ENCODE results near the gene RAVER2.
"Not testable (repeated sequence)": the region's sequence is repeated elsewhere in the genome, so short reads cannot be mapped to it uniquely, and the experiment has no call there.

RAVER2 gene

GRCh38 chr1:64801851-64802523, 57.1 kb downstream of the RAVER2 start:
- Mint-ChIP-seq H3K9me3 (no peaks in the 10 kb centered on the region), H3K27ac (no peak overlapping the region), H3K27me3 (no peaks in the 10 kb centered on the region), H3K36me3 (ENCODE audit: insufficient read depth) (peaks cover 3% of the 10 kb centered on the region), H3K4me1 (ENCODE audit: low read depth in 2 of 2) (no peaks in the 10 kb centered on the region), H3K4me3 (no peak overlapping the region)
- DNase-seq: no peak
- ATAC-seq (replicated peaks): no peak

GRCh38 chr1:64809309-64809708, 64.4 kb downstream of the RAVER2 start:
- no peaks in the 10 kb centered on the region for H3K4me1 Mint-ChIP-seq (ENCODE audit: low read depth in 2 of 2)
- no peak overlapping the region for H3K4me3 Mint-ChIP-seq
- H3K36me3 Mint-ChIP-seq (ENCODE audit: insufficient read depth): peaks cover 3% of the 10 kb centered on the region
- H3K27me3 Mint-ChIP-seq: no peaks in the 10 kb centered on the region
- no peak for ATAC-seq (replicated peaks)
- no peak for DNase-seq
- H3K9me3 Mint-ChIP-seq: no peaks in the 10 kb centered on the region
- no peak overlapping the region for H3K27ac Mint-ChIP-seq

- H3K4me3 Mint-ChIP-seq: no peak overlapping the region
- ATAC-seq (replicated peaks): no peak
Observed at GRCh38 chr1:64810001-64810400, 65.1 kb downstream of the RAVER2 start.

GRCh38 chr1:64811131-64811530, 66.3 kb downstream of the RAVER2 start:
- H3K27ac Mint-ChIP-seq: no peak overlapping the region
- DNase-seq (no peak), ATAC-seq (replicated peaks) (no peak)
- no peaks in the 10 kb centered on the region for H3K4me1 Mint-ChIP-seq (ENCODE audit: low read depth in 2 of 2)
- no peaks in the 10 kb centered on the region for H3K9me3 Mint-ChIP-seq
- H3K36me3 Mint-ChIP-seq (ENCODE audit: insufficient read depth): no peaks in the 10 kb centered on the region
- no peaks in the 10 kb centered on the region for H3K27me3 Mint-ChIP-seq
- no peak overlapping the region for H3K4me3 Mint-ChIP-seq

More at GRCh38 chr1:64810001-64810400, 65.1 kb downstream of the RAVER2 start:
- DNase-seq: no peak
- Mint-ChIP-seq H3K27ac (no peak overlapping the region), H3K9me3 (no peaks in the 10 kb centered on the region), H3K27me3 (no peaks in the 10 kb centered on the region), H3K4me1 (ENCODE audit: low read depth in 2 of 2) (no peaks in the 10 kb centered on the region), H3K36me3 (ENCODE audit: insufficient read depth) (no peaks in the 10 kb centered on the region)

- Mint-ChIP-seq H3K4me3 (no peak overlapping the region), H3K9me3 (no peaks in the 10 kb centered on the region), H3K4me1 (ENCODE audit: low read depth in 2 of 2) (no peaks in the 10 kb centered on the region), H3K27me3 (no peaks in the 10 kb centered on the region), H3K27ac (no peak overlapping the region), H3K36me3 (ENCODE audit: insufficient read depth) (no peaks in the 10 kb centered on the region)
- ATAC-seq (replicated peaks): no peak
- no peak for DNase-seq
Observed at GRCh38 chr1:64814427-64814826, 69.6 kb downstream of the RAVER2 start.

- H3K9me3 Mint-ChIP-seq: not testable (repeated sequence)
Observed at GRCh38 chr1:64817364-64817763, 72.5 kb downstream of the RAVER2 start.

GRCh38 chr1:64820572-64820971, 75.7 kb downstream of the RAVER2 start:
- not testable (repeated sequence) for H3K36me3 Mint-ChIP-seq (ENCODE audit: insufficient read depth); H3K4me3 Mint-ChIP-seq; H3K27ac Mint-ChIP-seq; ATAC-seq (replicated peaks); H3K4me1 Mint-ChIP-seq (ENCODE audit: low read depth in 2 of 2); H3K9me3 Mint-ChIP-seq; H3K27me3 Mint-ChIP-seq; DNase-seq

More at GRCh38 chr1:64817364-64817763, 72.5 kb downstream of the RAVER2 start:
- H3K36me3 Mint-ChIP-seq (ENCODE audit: insufficient read depth); DNase-seq; H3K27me3 Mint-ChIP-seq; H3K4me3 Mint-ChIP-seq; ATAC-seq (replicated peaks); H3K27ac Mint-ChIP-seq; H3K4me1 Mint-ChIP-seq (ENCODE audit: low read depth in 2 of 2): not testable (repeated sequence)

GRCh38 chr1:64822621-64823020, 77.7 kb downstream of the RAVER2 start:
- Mint-ChIP-seq H3K4me3 (no peak overlapping the region), H3K27me3 (no peaks in the 10 kb centered on the region), H3K9me3 (no peaks in the 10 kb centered on the region), H3K27ac (no peak overlapping the region), H3K4me1 (ENCODE audit: low read depth in 2 of 2) (peaks cover 18 to 19% of the 10 kb centered on the region in 2 donors), H3K36me3 (ENCODE audit: insufficient read depth) (peaks cover 6% of the 10 kb centered on the region)
- no peak for ATAC-seq (replicated peaks)
- DNase-seq: no peak

- H3K27ac Mint-ChIP-seq: peak overlapping the region; percentile 67 to 68
- DNase-seq (peak; percentile 55 to 67 (median 58)), ATAC-seq (replicated peaks) (peak; percentile 47)
- H3K9me3 Mint-ChIP-seq: no peaks in the 10 kb centered on the region
- peaks cover 25 to 30% of the 10 kb centered on the region in 2 donors for H3K4me1 Mint-ChIP-seq (ENCODE audit: low read depth in 2 of 2)
- no peaks in the 10 kb centered on the region for H3K27me3 Mint-ChIP-seq
- peak overlapping the region in 1 of 2 donors; percentile 37 for H3K4me3 Mint-ChIP-seq
- H3K36me3 Mint-ChIP-seq (ENCODE audit: insufficient read depth): peaks cover 11% of the 10 kb centered on the region
Observed at GRCh38 chr1:64823691-64824476, 79.0 kb downstream of the RAVER2 start.

GRCh38 chr1:64826991-64827390, 82.1 kb downstream of the RAVER2 start:
- Mint-ChIP-seq H3K27me3 (no peaks in the 10 kb centered on the region), H3K4me3 (peak overlapping the region; percentile 57 to 74), H3K27ac (peak overlapping the region; percentile 87 to 95), H3K9me3 (no peaks in the 10 kb centered on the region), H3K4me1 (ENCODE audit: low read depth in 2 of 2) (peaks cover 30 to 36% of the 10 kb centered on the region in 2 donors), H3K36me3 (ENCODE audit: insufficient read depth) (peaks cover 13% of the 10 kb centered on the region)
- peak in 2 of 3 experiments; percentile 8 to 15 for DNase-seq
- peak; percentile 94 for ATAC-seq (replicated peaks)

GRCh38 chr1:64828829-64829228, 84.0 kb downstream of the RAVER2 start:
- H3K9me3 Mint-ChIP-seq: no peaks in the 10 kb centered on the region
- no peak for DNase-seq
- no peak for ATAC-seq (replicated peaks)
- peaks cover 30 to 36% of the 10 kb centered on the region in 2 donors for H3K4me1 Mint-ChIP-seq (ENCODE audit: low read depth in 2 of 2)
- H3K36me3 Mint-ChIP-seq (ENCODE audit: insufficient read depth): peaks cover 31% of the 10 kb centered on the region
- H3K27me3 Mint-ChIP-seq: no peaks in the 10 kb centered on the region
- H3K4me3 Mint-ChIP-seq: peak overlapping the region; percentile 47 to 74
- peak overlapping the region; percentile 87 to 95 for H3K27ac Mint-ChIP-seq

- no peak for ATAC-seq (replicated peaks)
- peak overlapping the region in 1 of 2 donors; percentile 47 for H3K4me3 Mint-ChIP-seq
Observed at GRCh38 chr1:64829411-64830029, 84.6 kb downstream of the RAVER2 start.

GRCh38 chr1:64830030-64830651, 85.3 kb downstream of the RAVER2 start:
- peaks cover 25 to 31% of the 10 kb centered on the region in 2 donors for H3K4me1 Mint-ChIP-seq (ENCODE audit: low read depth in 2 of 2)
- H3K36me3 Mint-ChIP-seq (ENCODE audit: insufficient read depth): peaks cover 35% of the 10 kb centered on the region
- ATAC-seq (replicated peaks): no peak
- H3K27ac Mint-ChIP-seq: peak overlapping the region; percentile 87 to 95
- no peak for DNase-seq
- no peaks in the 10 kb centered on the region for H3K27me3 Mint-ChIP-seq
- H3K4me3 Mint-ChIP-seq: no peak overlapping the region
- H3K9me3 Mint-ChIP-seq: no peaks in the 10 kb centered on the region

More at GRCh38 chr1:64829411-64830029, 84.6 kb downstream of the RAVER2 start:
- H3K9me3 Mint-ChIP-seq: no peaks in the 10 kb centered on the region
- peaks cover 32% of the 10 kb centered on the region for H3K36me3 Mint-ChIP-seq (ENCODE audit: insufficient read depth)
- no peak for DNase-seq
- peaks cover 25 to 31% of the 10 kb centered on the region in 2 donors for H3K4me1 Mint-ChIP-seq (ENCODE audit: low read depth in 2 of 2)
- H3K27me3 Mint-ChIP-seq: no peaks in the 10 kb centered on the region
- peak overlapping the region; percentile 87 to 95 for H3K27ac Mint-ChIP-seq

Data from effector memory CD8-positive, alpha-beta T cell (primary cell).